GM12878 (cell line): Measurements from ENCODE around the gene UST. TPM values are rescaled to one million over a fixed set of nuclear protein-coding genes. Genes with fewer than 3 reads are reported as not detected.

Experiments used
- ATAC-seq: fragments of 200-7000 bp; cut with Tn5 transposase; 3 replicates; pipeline ENCODE4 v1.9.1; 2020; ENCODE audit warnings: mild to moderate bottlenecking, moderate library complexity
- BruUV-seq: library from RNA; stranded (reverse); fragments of 400-500 nt; replicated peaks from 2 replicates; lab custom pipeline; 2021; lab: Mats Ljungman, UMichigan
- CTCF ChIA-PET: fragments of 300-600 bp; sonication (Branson Sonifier 250); formaldehyde crosslinking; extraction: SDS; loops from one replicate; lab custom pipeline; 2021; ENCODE audit warnings: inconsistent platforms; lab: Yijun Ruan, JAX
- POLR2A ChIA-PET: fragments of 350-600 bp; formaldehyde crosslinking; extraction: SDS; loops from one replicate; lab custom pipeline; 2021; ENCODE audit warnings: inconsistent platforms; lab: Charles Lee
- RAD21 ChIA-PET: fragments of 300-600 bp; sonication (Branson Sonifier 250); formaldehyde crosslinking; loops from one replicate; lab custom pipeline; 2023; ENCODE audit warnings: antibody characterized with exemption; ENCODE audit not compliant: unreplicated experiment; lab: Charles Lee
- SMC1A ChIA-PET: fragments of 300-600 bp; sonication (Branson Sonifier 250); formaldehyde crosslinking; loops from one replicate; lab custom pipeline; 2023; ENCODE audit not compliant: unreplicated experiment, uncharacterized antibody; lab: Charles Lee
- DNase-seq: peaks from one replicate; pipeline ENCODE4 v3.0.0-alpha.2; 2011; ENCODE audit warnings: low read depth, low spot score
- FAIRE-seq: peaks from 3 replicates; lab custom pipeline; 2011; peaks lifted over from hg19 to GRCh38; lab: Jason Lieb, UNC
- H2AFZ ChIP-seq: 2 replicates; pipeline ENCODE4 v1.6.0; 2011; ENCODE audit warnings: low read depth, low read length, control low read depth; ENCODE audit not compliant: control insufficient read depth
- H3K27ac ChIP-seq: 2 replicates; pipeline ENCODE4 v1.5.1; 2011; ENCODE audit warnings: control low read depth; ENCODE audit not compliant: control insufficient read depth, insufficient read depth
- H3K27me3 ChIP-seq, 2 experiments: replicated peaks in 1 of 2; 2 replicates each; pipeline versions ENCODE4 v1.6.0 to v1.6.1; 2011; ENCODE audit warnings: low read length in 1 of 2; ENCODE audit not compliant: control insufficient read depth in 2 of 2, insufficient read depth in 2 of 2
- H3K36me3 ChIP-seq, 2 experiments: 2 replicates each; pipeline ENCODE4 v1.5.1; 2011; ENCODE audit warnings: low read length in 1 of 2; ENCODE audit not compliant: control insufficient read depth in 2 of 2, insufficient read depth in 2 of 2
- H3K4me1 ChIP-seq: 2 replicates; pipeline ENCODE4 v1.6.1; 2011; ENCODE audit warnings: mild to moderate bottlenecking, low read length, moderate library complexity, mixed read lengths; ENCODE audit not compliant: control insufficient read depth, insufficient read depth
- H3K4me2 ChIP-seq: 2 replicates; pipeline ENCODE4 v1.6.0; 2011; ENCODE audit warnings: control low read depth; ENCODE audit not compliant: control insufficient read depth, insufficient read depth
- H3K4me3 ChIP-seq: fragments of 200-600 bp; sonication (generic); 2 replicates; pipeline ENCODE4 v1.5.1; 2016
- H3K79me2 ChIP-seq: 2 replicates; pipeline ENCODE4 v1.6.0; 2011; ENCODE audit warnings: low read length; ENCODE audit not compliant: control insufficient read depth, insufficient read depth
- H3K9ac ChIP-seq: 2 replicates; pipeline ENCODE4 v1.8.0; 2011; ENCODE audit warnings: low read length, control low read depth, mixed read lengths; ENCODE audit not compliant: control insufficient read depth, insufficient read depth
- H3K9me3 ChIP-seq: replicated peaks from 3 replicates; pipeline ENCODE4 v1.5.1; 2011; ENCODE audit warnings: mild to moderate bottlenecking, low read length; ENCODE audit not compliant: control insufficient read depth, insufficient read depth
- H4K20me1 ChIP-seq: 2 replicates; pipeline ENCODE4 v1.6.0; 2011; ENCODE audit not compliant: control insufficient read depth, insufficient read depth
- CHD4 ChIP-seq: fragments of 200-600 bp; sonication (generic); IDR thresholded peaks from 2 replicates; pipeline ENCODE4 v1.6.1; 2016; ENCODE audit warnings: mild to moderate bottlenecking
- CREB1 ChIP-seq: IDR thresholded peaks from 2 replicates; pipeline ENCODE4 v1.6.1; 2012; ENCODE audit warnings: low read depth, mild to moderate bottlenecking, inconsistent platforms
- DPF2 ChIP-seq: fragments of 450-650 bp; IDR thresholded peaks from 2 replicates; pipeline ENCODE4 v1.6.1; 2017; ENCODE audit warnings: mild to moderate bottlenecking
- FOXK2 ChIP-seq: fragments of 450-650 bp; IDR thresholded peaks from 2 replicates; pipeline ENCODE4 v1.6.1; 2017; ENCODE audit warnings: mild to moderate bottlenecking, moderate library complexity
- GATAD2B ChIP-seq: fragments of 450-650 bp; conservative IDR thresholded peaks from 2 replicates; pipeline ENCODE4 v1.6.1; 2017; ENCODE audit warnings: low read depth, mild to moderate bottlenecking, moderate library complexity
- HDGF ChIP-seq: fragments of 450-650 bp; IDR thresholded peaks from 2 replicates; pipeline ENCODE4 v1.6.1; 2016; ENCODE audit warnings: antibody characterized with exemption
- NFYA ChIP-seq: IDR thresholded peaks from 2 replicates; pipeline ENCODE4 v1.6.1; 2011; ENCODE audit warnings: low read depth, mild to moderate bottlenecking, low read length, improper control_type of control experiment, borderline replicate concordance
- RAD51 ChIP-seq: fragments of 450-650 bp; IDR thresholded peaks from 2 replicates; pipeline ENCODE4 v1.6.1; 2016; ENCODE audit warnings: moderate library complexity, mild to moderate bottlenecking, inconsistent platforms
- SIX5 ChIP-seq: IDR thresholded peaks from 2 replicates; pipeline ENCODE4 v1.6.1; 2011; ENCODE audit warnings: mild to moderate bottlenecking, low read depth, low read length, moderate library complexity; ENCODE audit not compliant: severe bottlenecking
- WGBS: methylation state at CpG from one replicate; pipeline ENCODE4 v1.1.6; 2016; ENCODE audit warnings: low lambda C conversion rate; ENCODE audit not compliant: insufficient replicate concordance, insufficient coverage; ENCODE audit errors: missing lambda C conversion rate; 5-methylcytosine and 5-hydroxymethylcytosine counted together
- in situ Hi-C: fragments of 300-500 bp; cut with MboI; formaldehyde crosslinking; loops from 9 replicates; pipeline ENCODE4 v1.14.3; 2018; ENCODE audit warnings: mixed read lengths
- intact Hi-C: fragments of 100-400 bp; cut with micrococcal nuclease; formaldehyde crosslinking; loops from one replicate; pipeline ENCODE4 v1.14.2; 2022; ENCODE audit not compliant: unreplicated experiment
- polyA plus RNA-seq, 11 experiments: library from polyadenylated mRNA; depleted of rRNA in 4 of 11; unstranded in 6 of 11; stranded (reverse) in 5 of 11; fragments of >200 nt; fragmentation: Nextera tagmentation in 4 of 11; fragmentation: Illumina TruSeq in 1 of 11; extraction: Ambion mirVana in 4 of 11; extraction: Trizol in 1 of 11; gene quantifications; 1 replicate in 1 of 11; 2 replicates in 10 of 11; pipeline versions ENCODE4 v1.2.1 to v1.2.3, GENCODE V29; 2011 to 2016; ENCODE audit warnings: inconsistent platforms in 2 of 11, missing spikeins in 2 of 11, low read depth in 1 of 11
- total RNA-seq, 4 experiments: library from RNA; depleted of rRNA in 3 of 4; stranded (reverse); fragments of >200 nt in 3 of 4; fragmentation: Illumina TruSeq in 1 of 4; extraction: Trizol in 1 of 4; gene quantifications; 2 replicates each; pipeline versions ENCODE4 v1.2.1 to v1.2.3, GENCODE V29; 2013 to 2021
- TF ChIP-seq, protein P1 (sequence below): fragments of 450-650 bp; IDR thresholded peaks from 2 replicates; pipeline ENCODE4 v1.6.1; 2017; ENCODE audit warnings: mild to moderate bottlenecking
- TF ChIP-seq, protein P2 (sequence below): fragments of 450-650 bp; IDR thresholded peaks from 2 replicates; pipeline ENCODE4 v1.6.1; 2017; ENCODE audit warnings: borderline replicate concordance

UST gene
- total and polyA plus RNA-seq, 10 of the 15 experiments (the other 5 are each of a cell fraction or from before 2014, with no cell fraction given) = 0.74 to 43.3 (median 2.2) TPM

DNA sequence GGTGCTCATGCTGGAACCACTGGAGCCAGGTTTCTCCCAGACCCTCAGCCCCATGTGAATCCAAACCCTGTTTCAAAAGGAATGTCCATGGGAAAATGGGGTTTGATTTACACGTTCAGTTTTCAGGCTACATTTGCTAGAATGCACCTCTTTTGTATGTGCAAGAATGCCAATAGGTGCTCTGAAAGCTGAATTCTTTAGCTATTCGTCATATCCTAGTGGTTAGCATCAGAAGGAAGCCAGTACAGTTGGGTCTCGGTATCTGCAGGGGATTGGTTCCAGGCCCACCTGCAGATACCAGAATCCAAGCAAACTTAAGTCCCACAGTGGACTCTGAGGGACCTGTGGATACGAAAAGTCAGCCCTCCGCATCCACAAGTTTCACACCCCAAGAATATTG lies 93.4 kb downstream of the UST start:
- H3K36me3 ChIP-seq = no peaks in the 10 kb centered on the region
- H3K27me3 ChIP-seq = no peaks in the 10 kb centered on the region
- H3K27ac ChIP-seq = no peak overlapping the region
- no TSS peak for BruUV-seq
- H3K4me1 ChIP-seq = no peaks in the 10 kb centered on the region
- SMC1A ChIA-PET = no interaction called here
- H3K79me2 ChIP-seq = no peaks in the 10 kb centered on the region
- H3K9me3 ChIP-seq = no peaks in the 10 kb centered on the region
- POLR2A ChIA-PET = no interaction called here
- ATAC-seq (no peak), FAIRE-seq (no peak), DNase-seq (no peak)
- no peaks in the 10 kb centered on the region for H4K20me1 ChIP-seq
- H3K4me3 ChIP-seq = no peak overlapping the region
- CTCF ChIA-PET = no interaction called here
- no peak overlapping the region for H3K9ac ChIP-seq
- WGBS = 45% methylated on average over 5 of the region's 5 CpGs
- RAD21 ChIA-PET = no interaction called here
- H2AFZ ChIP-seq = no peak overlapping the region
- H3K4me2 ChIP-seq = no peak overlapping the region
- in situ Hi-C loops (no loop called here), intact Hi-C loops (no loop called here)
- TF ChIP-seq, protein P1, sequence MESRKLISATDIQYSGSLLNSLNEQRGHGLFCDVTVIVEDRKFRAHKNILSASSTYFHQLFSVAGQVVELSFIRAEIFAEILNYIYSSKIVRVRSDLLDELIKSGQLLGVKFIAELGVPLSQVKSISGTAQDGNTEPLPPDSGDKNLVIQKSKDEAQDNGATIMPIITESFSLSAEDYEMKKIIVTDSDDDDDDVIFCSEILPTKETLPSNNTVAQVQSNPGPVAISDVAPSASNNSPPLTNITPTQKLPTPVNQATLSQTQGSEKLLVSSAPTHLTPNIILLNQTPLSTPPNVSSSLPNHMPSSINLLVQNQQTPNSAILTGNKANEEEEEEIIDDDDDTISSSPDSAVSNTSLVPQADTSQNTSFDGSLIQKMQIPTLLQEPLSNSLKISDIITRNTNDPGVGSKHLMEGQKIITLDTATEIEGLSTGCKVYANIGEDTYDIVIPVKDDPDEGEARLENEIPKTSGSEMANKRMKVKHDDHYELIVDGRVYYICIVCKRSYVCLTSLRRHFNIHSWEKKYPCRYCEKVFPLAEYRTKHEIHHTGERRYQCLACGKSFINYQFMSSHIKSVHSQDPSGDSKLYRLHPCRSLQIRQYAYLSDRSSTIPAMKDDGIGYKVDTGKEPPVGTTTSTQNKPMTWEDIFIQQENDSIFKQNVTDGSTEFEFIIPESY = no peak
- TF ChIP-seq CREB1 = no peak
- no peak for TF ChIP-seq CHD4

- intact Hi-C loops = no loop called here
- ChIA-PET RAD21 (interaction anchor here (1.0 kb wide), 1 partner anchor 83 kb away, joined by 6 read pairs; no protein-coding TSS in a partner anchor), CTCF (interaction anchor here (0.7 kb wide), 1 partner anchor 26 kb away, joined by 3 read pairs; no protein-coding TSS in a partner anchor), POLR2A (no interaction called here), SMC1A (interaction anchor here (1.0 kb wide), 1 partner anchor 14 kb away, joined by 3 read pairs; no protein-coding TSS in a partner anchor)
- no peak for TF ChIP-seq FOXK2
- TF ChIP-seq RAD51 = no peak
- TF ChIP-seq DPF2 = no peak
- no peak for TF ChIP-seq NFYA
- TF ChIP-seq, protein P2, sequence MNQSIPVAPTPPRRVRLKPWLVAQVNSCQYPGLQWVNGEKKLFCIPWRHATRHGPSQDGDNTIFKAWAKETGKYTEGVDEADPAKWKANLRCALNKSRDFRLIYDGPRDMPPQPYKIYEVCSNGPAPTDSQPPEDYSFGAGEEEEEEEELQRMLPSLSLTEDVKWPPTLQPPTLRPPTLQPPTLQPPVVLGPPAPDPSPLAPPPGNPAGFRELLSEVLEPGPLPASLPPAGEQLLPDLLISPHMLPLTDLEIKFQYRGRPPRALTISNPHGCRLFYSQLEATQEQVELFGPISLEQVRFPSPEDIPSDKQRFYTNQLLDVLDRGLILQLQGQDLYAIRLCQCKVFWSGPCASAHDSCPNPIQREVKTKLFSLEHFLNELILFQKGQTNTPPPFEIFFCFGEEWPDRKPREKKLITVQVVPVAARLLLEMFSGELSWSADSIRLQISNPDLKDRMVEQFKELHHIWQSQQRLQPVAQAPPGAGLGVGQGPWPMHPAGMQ = no peak
- TF ChIP-seq SIX5 = no peak
- TF ChIP-seq HDGF = no peak
- TF ChIP-seq CREB1 = no peak
- no peak for TF ChIP-seq GATAD2B
- 67% methylated on average over 12 of the region's 12 CpGs for WGBS
- no peak overlapping the region for H2AFZ ChIP-seq
- H3K36me3 ChIP-seq = no peaks in the 10 kb centered on the region
- H3K4me3 ChIP-seq = no peak overlapping the region
- H3K79me2 ChIP-seq = no peaks in the 10 kb centered on the region
- H3K4me1 ChIP-seq = no peaks in the 10 kb centered on the region
- FAIRE-seq (no peak), ATAC-seq (no peak), DNase-seq (no peak)
- no TSS peak for BruUV-seq
- H3K27me3 ChIP-seq = no peaks in the 10 kb centered on the region
- H3K4me2 ChIP-seq = no peak overlapping the region
- in situ Hi-C loops = no loop called here
- H3K27ac ChIP-seq = no peak overlapping the region
- H3K9ac ChIP-seq = no peak overlapping the region
- H4K20me1 ChIP-seq = no peaks in the 10 kb centered on the region
- no peaks in the 10 kb centered on the region for H3K9me3 ChIP-seq
Measured at GRCh38 chr6:148842296-148843019, 95.6 kb downstream of the UST start.
